ENCODE measurements around the gene GARS1.

The GARS1 gene

DNA sequence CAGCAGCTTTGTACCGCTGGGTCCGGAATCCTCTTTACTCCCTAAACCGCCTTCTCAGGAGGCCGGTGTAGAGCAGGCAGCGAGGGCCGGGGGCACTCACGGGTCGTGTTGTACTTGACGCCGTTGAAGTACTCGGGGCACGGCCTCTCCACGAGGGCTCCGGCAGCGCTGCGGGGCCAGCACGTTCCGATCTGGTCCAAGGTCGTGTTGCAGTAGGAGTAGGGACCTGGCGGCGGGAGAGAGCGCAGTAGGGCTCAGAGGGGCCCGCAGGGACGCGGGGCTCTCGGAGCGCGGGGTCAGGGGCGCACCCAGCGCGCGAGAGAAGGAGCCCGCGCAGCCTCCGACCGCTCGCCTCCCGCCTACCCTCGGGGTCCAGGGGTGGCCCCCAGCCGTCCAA lies 87.1 kb downstream of the GARS1 start:
- DNase-seq (ENCODE audit: low read depth) = no peak

DNA sequence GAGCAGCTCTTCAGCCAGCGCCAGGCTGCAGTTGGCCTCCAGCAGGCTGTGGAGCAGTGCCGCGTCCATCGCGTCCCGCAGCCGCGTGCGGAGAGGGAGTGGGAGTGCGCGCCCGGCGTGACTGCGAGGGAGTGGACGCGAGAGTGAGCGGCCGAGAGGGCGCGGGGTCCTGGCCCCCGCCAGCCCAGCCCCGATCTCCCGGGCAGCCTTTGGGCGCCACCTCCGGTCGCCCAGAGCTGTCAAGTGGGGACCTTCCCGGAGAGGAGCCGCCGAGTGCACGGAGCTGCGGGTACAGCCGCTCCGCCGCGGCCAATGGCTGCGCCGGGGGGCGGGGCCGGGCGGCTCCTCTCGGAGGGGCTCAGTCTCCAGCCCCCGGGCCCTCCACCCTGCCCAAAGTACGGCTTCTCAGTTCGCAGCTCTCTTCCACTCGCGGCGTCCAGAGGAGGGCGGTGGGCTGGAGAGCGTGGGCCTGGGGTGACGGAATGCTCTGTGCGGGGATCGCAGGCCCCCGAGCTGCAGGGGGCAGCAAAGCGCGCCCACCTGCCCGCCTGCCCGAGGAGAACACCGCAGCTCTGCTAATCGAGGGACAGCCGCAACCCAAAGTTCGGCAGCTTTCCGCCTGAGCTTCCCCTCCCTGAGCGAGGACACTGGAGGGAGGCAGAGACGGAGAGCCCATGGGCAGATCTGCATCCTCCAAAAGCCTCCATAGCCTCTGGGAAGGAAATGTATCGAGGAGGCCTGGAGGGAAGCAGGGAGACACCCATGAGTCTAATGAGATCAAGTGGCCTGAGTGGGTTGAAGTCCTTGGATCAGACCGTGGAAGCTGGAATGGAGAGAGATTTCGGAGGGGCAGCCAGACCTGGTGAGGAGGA lies 87.8 kb downstream of the GARS1 start, which contains the start of gene CRHR2:
Gene CRHR2 (minus strand): TSS at position 245 of the 872 bp plus-strand sequence. CDS start 176 bp downstream, at position 69.
- DNase-seq (ENCODE audit: low read depth) = no peak

- DNase-seq (ENCODE audit: low read depth) = no peak
Observed at GRCh38 chr7:30683306-30683705, 88.6 kb downstream of the GARS1 start.

Data from activated gamma-delta T cell treated with anti-CD3 and anti-CD28 coated beads, Interleukin-2, amount 50 U/mL, for 16 hours (primary cell).